Sigmoid colon (tissue), 4 donors: ENCODE results near the gene SLC22A24.

Source experiments
- POLR2A ChIP-seq, 2 donors: fragments of 450-650 bp; IDR thresholded peaks; one replicate each; pipeline ENCODE4 v1.6.1; 2016; ENCODE audit warnings: antibody characterized with exemption in 2 of 2, mild to moderate bottlenecking in 2 of 2, moderate library complexity in 2 of 2
- POLR2AphosphoS5 ChIP-seq, 4 donors: sonication (generic); formaldehyde crosslinking; IDR thresholded peaks; one replicate each; pipeline ENCODE4 v1.6.1; 2017; ENCODE audit warnings: antibody characterized with exemption in 4 of 4
- TF ChIP-seq, protein P1 (sequence below), 4 experiments: fragments of 450-650 bp in 3 of 4; fragments of 200-600 bp in 1 of 4; IDR thresholded peaks; one replicate each; pipeline ENCODE4 v1.5.1; 2016 to 2019; ENCODE audit warnings: antibody characterized with exemption in 4 of 4, mild to moderate bottlenecking in 3 of 4, moderate library complexity in 2 of 4

DNA sequence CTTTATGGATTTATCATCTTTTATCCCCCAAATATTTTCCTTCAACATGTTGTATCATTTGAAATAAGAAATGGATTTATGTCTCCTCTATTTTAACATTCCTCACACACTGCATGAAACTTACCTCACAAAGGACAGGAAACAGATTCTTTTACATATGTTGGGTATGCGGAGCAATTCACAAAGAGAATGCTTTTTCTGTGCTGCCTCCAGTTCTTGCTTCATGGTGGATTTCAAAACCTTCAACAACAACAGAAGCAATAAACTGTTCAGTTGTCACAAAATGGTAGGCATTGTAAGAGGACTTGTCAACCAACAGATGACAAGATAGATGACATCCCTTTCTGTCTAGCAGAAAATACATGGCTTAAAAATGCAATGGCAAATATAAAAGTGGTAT, 36.5 kb upstream of the SLC22A24 start:
- TF ChIP-seq POLR2A (IDR thresholded peaks at IDR 0.05) (no peak), POLR2AphosphoS5 (IDR thresholded peaks at IDR 0.05) (no peak)
- TF ChIP-seq, protein P1, sequence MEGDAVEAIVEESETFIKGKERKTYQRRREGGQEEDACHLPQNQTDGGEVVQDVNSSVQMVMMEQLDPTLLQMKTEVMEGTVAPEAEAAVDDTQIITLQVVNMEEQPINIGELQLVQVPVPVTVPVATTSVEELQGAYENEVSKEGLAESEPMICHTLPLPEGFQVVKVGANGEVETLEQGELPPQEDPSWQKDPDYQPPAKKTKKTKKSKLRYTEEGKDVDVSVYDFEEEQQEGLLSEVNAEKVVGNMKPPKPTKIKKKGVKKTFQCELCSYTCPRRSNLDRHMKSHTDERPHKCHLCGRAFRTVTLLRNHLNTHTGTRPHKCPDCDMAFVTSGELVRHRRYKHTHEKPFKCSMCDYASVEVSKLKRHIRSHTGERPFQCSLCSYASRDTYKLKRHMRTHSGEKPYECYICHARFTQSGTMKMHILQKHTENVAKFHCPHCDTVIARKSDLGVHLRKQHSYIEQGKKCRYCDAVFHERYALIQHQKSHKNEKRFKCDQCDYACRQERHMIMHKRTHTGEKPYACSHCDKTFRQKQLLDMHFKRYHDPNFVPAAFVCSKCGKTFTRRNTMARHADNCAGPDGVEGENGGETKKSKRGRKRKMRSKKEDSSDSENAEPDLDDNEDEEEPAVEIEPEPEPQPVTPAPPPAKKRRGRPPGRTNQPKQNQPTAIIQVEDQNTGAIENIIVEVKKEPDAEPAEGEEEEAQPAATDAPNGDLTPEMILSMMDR (IDR thresholded peaks at IDR 0.05) = no peak
